ENCODE measurements around the gene EFNA1. TPM values are rescaled to one million over a fixed set of nuclear protein-coding genes. Genes with fewer than 3 reads are reported as not detected.

The EFNA1 gene
- total and polyA plus RNA-seq, 2 donors (not counting 3 experiments of a cell fraction or from before 2014, with no cell fraction given): 107 to 289 TPM

GRCh38 chr1:155177192-155177917, 49.7 kb downstream of the EFNA1 start:
- no peak overlapping the region for H3K4me3 ChIP-seq (replicated peaks in 1 of 3; ENCODE audit: insufficient read depth in 1 of 3, low read depth in 1 of 3, low read length in 3 of 3)
- BruUV-seq (replicated peaks): no TSS peak
- no peak for DNase-seq (ENCODE audit: low read depth, low spot score)
- H3K79me2 ChIP-seq (ENCODE audit: control insufficient read depth, insufficient read depth, low read length): peaks cover 7% of the 10 kb centered on the region
- H3K9me3 ChIP-seq (replicated peaks; ENCODE audit: control insufficient read depth, insufficient read depth, low read length): no peaks in the 10 kb centered on the region
- ChIA-PET CTCF (interaction anchor here (1.0 to 2.0 kb wide), 3 partner anchors 16 to 86 kb away, joined by 3 to 31 read pairs (median 4); no protein-coding TSS in a partner anchor), POLR2A (no interaction called here)
- no peak overlapping the region for H3K9ac ChIP-seq (replicated peaks; ENCODE audit: extremely low read depth, insufficient read depth, low read length)
- no peak overlapping the region for H3K27ac ChIP-seq (ENCODE audit: insufficient read depth, low read depth, low read length)
- dilution Hi-C loops (cut with MboI; ENCODE audit: extremely low pct_ligation_motif_present, low sequenced_read_pairs): no loop called here
- intact Hi-C loops (cut with micrococcal nuclease): loop anchor here (2.0 kb wide), 1 partner anchor 15 kb away; no protein-coding TSS in a partner anchor
- H3K36me3 ChIP-seq (ENCODE audit: control insufficient read depth in 2 of 2, extremely low read depth in 1 of 2, insufficient read depth in 2 of 2, low read length in 2 of 2): peaks cover 4 to 26% of the 10 kb centered on the region in 2 experiments
- H2AFZ ChIP-seq (ENCODE audit: low read depth, low read length): no peak overlapping the region
- no peak for FAIRE-seq
- TF ChIP-seq MAX (IDR thresholded peaks at IDR 0.05; ENCODE audit: insufficient read depth, insufficient read length) (no peak), FOS (IDR thresholded peaks at IDR 0.05; ENCODE audit: borderline replicate concordance, insufficient read depth, low read length) (no peak), EZH2 (IDR thresholded peaks at IDR 0.05; ENCODE audit: borderline replicate concordance, low read depth, low read length, severe bottlenecking) (no peak), POLR2AphosphoS5 (IDR thresholded peaks at IDR 0.05; ENCODE audit: insufficient read depth, low read depth, low read length) (no peak)
- H3K4me2 ChIP-seq (ENCODE audit: insufficient read depth, low read length): no peak overlapping the region
- no peaks in the 10 kb centered on the region for H3K27me3 ChIP-seq (ENCODE audit: control insufficient read depth in 2 of 2, insufficient read depth in 2 of 2, low read length in 2 of 2)
- no peaks in the 10 kb centered on the region for H4K20me1 ChIP-seq (replicated peaks; ENCODE audit: control insufficient read depth, extremely low read depth, insufficient read depth, low read length)
- peaks cover 6% of the 10 kb centered on the region for H3K4me1 ChIP-seq (ENCODE audit: control insufficient read depth, extremely low read depth, insufficient read depth, low read length)
- H3K9me1 ChIP-seq (replicated peaks; ENCODE audit: control insufficient read depth, extremely low read depth, insufficient read depth, low read length): no peaks in the 10 kb centered on the region

- Histone ChIP-seq H3K27ac (ENCODE audit: insufficient read depth, low read depth, low read length) (no peak overlapping the region), H4K20me1 (replicated peaks; ENCODE audit: control insufficient read depth, extremely low read depth, insufficient read depth, low read length) (no peaks in the 10 kb centered on the region), H3K4me1 (ENCODE audit: control insufficient read depth, extremely low read depth, insufficient read depth, low read length) (peaks cover 6% of the 10 kb centered on the region), H3K9me1 (replicated peaks; ENCODE audit: control insufficient read depth, extremely low read depth, insufficient read depth, low read length) (no peaks in the 10 kb centered on the region), H3K9ac (replicated peaks; ENCODE audit: extremely low read depth, insufficient read depth, low read length) (no peak overlapping the region), H3K79me2 (ENCODE audit: control insufficient read depth, insufficient read depth, low read length) (peaks cover 2% of the 10 kb centered on the region), H3K9me3 (replicated peaks; ENCODE audit: control insufficient read depth, insufficient read depth, low read length) (no peaks in the 10 kb centered on the region), H3K4me3 (replicated peaks in 1 of 3; ENCODE audit: insufficient read depth in 1 of 3, low read depth in 1 of 3, low read length in 3 of 3) (no peak overlapping the region), H3K27me3 (ENCODE audit: control insufficient read depth in 2 of 2, insufficient read depth in 2 of 2, low read length in 2 of 2) (no peaks in the 10 kb centered on the region), H2AFZ (ENCODE audit: low read depth, low read length) (no peak overlapping the region), H3K4me2 (ENCODE audit: insufficient read depth, low read length) (no peak overlapping the region), H3K36me3 (ENCODE audit: control insufficient read depth in 2 of 2, extremely low read depth in 1 of 2, insufficient read depth in 2 of 2, low read length in 2 of 2) (peaks cover 4 to 26% of the 10 kb centered on the region in 2 experiments)
- ChIA-PET POLR2A (no interaction called here), CTCF (interaction anchor here (1.5 to 2.0 kb wide), 2 partner anchors 15 to 47 kb away, joined by 3 to 31 read pairs; no protein-coding TSS in a partner anchor)
- no TSS peak for BruUV-seq (replicated peaks)
- intact Hi-C loops (cut with micrococcal nuclease) (loop anchor here (2.0 kb wide), 1 partner anchor 15 kb away; no protein-coding TSS in a partner anchor), dilution Hi-C loops (cut with MboI; ENCODE audit: extremely low pct_ligation_motif_present, low sequenced_read_pairs) (no loop called here)
- FAIRE-seq (no peak), DNase-seq (ENCODE audit: low read depth, low spot score) (no peak)
- no peak for TF ChIP-seq EZH2 (IDR thresholded peaks at IDR 0.05; ENCODE audit: borderline replicate concordance, low read depth, low read length, severe bottlenecking)
- no peak for TF ChIP-seq GATA2 (IDR thresholded peaks at IDR 0.05; ENCODE audit: insufficient read depth, insufficient read length, low read depth, low read length)
- TF ChIP-seq JUN (IDR thresholded peaks at IDR 0.05; ENCODE audit: borderline replicate concordance, insufficient read depth, insufficient read length, low read depth): no peak
- no peak for TF ChIP-seq FOS (IDR thresholded peaks at IDR 0.05; ENCODE audit: borderline replicate concordance, insufficient read depth, low read length)
- no peak for TF ChIP-seq MAX (IDR thresholded peaks at IDR 0.05; ENCODE audit: insufficient read depth, insufficient read length)
- no peak for TF ChIP-seq POLR2AphosphoS5 (IDR thresholded peaks at IDR 0.05; ENCODE audit: insufficient read depth, low read depth, low read length)
These were observed 50.2 kb downstream of the EFNA1 start for GRCh38 chr1:155177918-155178281.
